Mesothelial cell of epicardium (in vitro differentiated cells): ENCODE data around the gene PRX. TPM values are rescaled to one million over a fixed set of nuclear protein-coding genes. Genes with fewer than 3 reads are reported as not detected.

Experiments used
- DNase-seq, 2 experiments: peaks; one replicate each; pipeline ENCODE4 v3.0.0; 2021; ENCODE audit warnings: low spot score in 2 of 2; ENCODE audit not compliant: unreplicated experiment in 2 of 2
- H3K27ac Mint-ChIP-seq: 2 replicates; pipeline ENCODE4 v1.8.0; 2021; ENCODE audit warnings: mixed read lengths
- H3K27me3 Mint-ChIP-seq: 2 replicates; pipeline ENCODE4 v1.8.0; 2021; ENCODE audit warnings: low read depth, mixed read lengths
- H3K36me3 Mint-ChIP-seq: 2 replicates; pipeline ENCODE4 v1.8.0; 2021; ENCODE audit warnings: mixed read lengths
- H3K4me1 Mint-ChIP-seq: 2 replicates; pipeline ENCODE4 v1.8.0; 2021; ENCODE audit warnings: mixed read lengths
- H3K4me3 Mint-ChIP-seq: 2 replicates; pipeline ENCODE4 v1.8.0; 2021; ENCODE audit warnings: mild to moderate bottlenecking, moderate library complexity, mixed read lengths
- H3K9me3 Mint-ChIP-seq: 2 replicates; pipeline ENCODE4 v1.8.0; 2021; ENCODE audit warnings: mixed read lengths
- total RNA-seq: library from RNA; stranded (reverse); gene quantifications from 3 replicates; pipeline ENCODE4 v1.2.1, GENCODE V29; 2021
- TF ChIP-seq, protein P1 (sequence below): fragments of 200-600 bp; sonication (generic); IDR thresholded peaks from one replicate; pipeline ENCODE4 v1.5.0; 2021; ENCODE audit warnings: antibody characterized with exemption; ENCODE audit not compliant: unreplicated experiment

PRX gene
- total RNA-seq, 1 donor from 2014 or later: 5.2 TPM

DNA sequence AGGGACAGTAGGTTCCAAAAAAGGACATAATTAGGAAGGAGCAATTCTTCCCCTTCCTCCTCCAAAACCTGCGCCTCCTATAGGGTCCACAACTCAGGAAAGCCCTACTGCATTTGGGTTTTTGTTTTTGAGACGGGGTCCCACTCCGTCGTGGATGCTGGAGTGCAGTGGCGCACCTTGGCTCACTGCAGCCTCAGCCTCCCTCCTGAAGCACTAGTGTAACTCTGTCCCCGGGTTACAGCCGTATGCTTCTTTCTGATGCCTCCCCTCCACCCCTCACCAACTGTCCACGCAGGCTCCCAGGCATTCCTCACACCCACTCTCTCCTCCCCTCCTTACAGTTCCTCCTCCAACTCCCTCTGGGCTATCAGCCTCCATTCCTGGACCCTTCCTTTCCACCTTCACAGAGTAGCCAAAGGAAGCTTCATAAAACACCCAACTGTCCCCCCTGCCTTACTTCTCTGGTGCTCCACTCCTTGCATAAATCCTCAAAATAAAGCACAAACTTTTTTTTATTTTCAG, 33.1 kb upstream of the PRX start:
- no peak for DNase-seq
- TF ChIP-seq, protein P1, sequence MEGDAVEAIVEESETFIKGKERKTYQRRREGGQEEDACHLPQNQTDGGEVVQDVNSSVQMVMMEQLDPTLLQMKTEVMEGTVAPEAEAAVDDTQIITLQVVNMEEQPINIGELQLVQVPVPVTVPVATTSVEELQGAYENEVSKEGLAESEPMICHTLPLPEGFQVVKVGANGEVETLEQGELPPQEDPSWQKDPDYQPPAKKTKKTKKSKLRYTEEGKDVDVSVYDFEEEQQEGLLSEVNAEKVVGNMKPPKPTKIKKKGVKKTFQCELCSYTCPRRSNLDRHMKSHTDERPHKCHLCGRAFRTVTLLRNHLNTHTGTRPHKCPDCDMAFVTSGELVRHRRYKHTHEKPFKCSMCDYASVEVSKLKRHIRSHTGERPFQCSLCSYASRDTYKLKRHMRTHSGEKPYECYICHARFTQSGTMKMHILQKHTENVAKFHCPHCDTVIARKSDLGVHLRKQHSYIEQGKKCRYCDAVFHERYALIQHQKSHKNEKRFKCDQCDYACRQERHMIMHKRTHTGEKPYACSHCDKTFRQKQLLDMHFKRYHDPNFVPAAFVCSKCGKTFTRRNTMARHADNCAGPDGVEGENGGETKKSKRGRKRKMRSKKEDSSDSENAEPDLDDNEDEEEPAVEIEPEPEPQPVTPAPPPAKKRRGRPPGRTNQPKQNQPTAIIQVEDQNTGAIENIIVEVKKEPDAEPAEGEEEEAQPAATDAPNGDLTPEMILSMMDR: no peak
- Mint-ChIP-seq H3K27me3 (no peaks in the 10 kb centered on the region), H3K36me3 (peaks cover 13% of the 10 kb centered on the region), H3K9me3 (no peaks in the 10 kb centered on the region), H3K27ac (peak overlapping the region; percentile 92), H3K4me1 (peaks cover 29% of the 10 kb centered on the region), H3K4me3 (no peak overlapping the region)

GRCh38 chr19:40445780-40446262, 32.6 kb upstream of the PRX start:
- TF ChIP-seq, protein P1: no peak
- peak overlapping the region; percentile 53 for H3K4me3 Mint-ChIP-seq
- no peak for DNase-seq
- peak overlapping the region; percentile 92 for H3K27ac Mint-ChIP-seq
- peaks cover 34% of the 10 kb centered on the region for H3K4me1 Mint-ChIP-seq
- H3K36me3 Mint-ChIP-seq: peaks cover 14% of the 10 kb centered on the region
- no peaks in the 10 kb centered on the region for H3K9me3 Mint-ChIP-seq
- no peaks in the 10 kb centered on the region for H3K27me3 Mint-ChIP-seq

- peaks cover 18% of the 10 kb centered on the region for H3K36me3 Mint-ChIP-seq
Observed at GRCh38 chr19:40444825-40445312, 31.7 kb upstream of the PRX start.

GRCh38 chr19:40444000-40444824, 31.0 kb upstream of the PRX start, which contains the start of gene SERTAD3:
SERTAD3 (minus strand) TSS chr19:40444335; CDS start chr19:40442080, 2,255 bp downstream.
- H3K27ac Mint-ChIP-seq: peak within 1 kb of the TSS; percentile 99
- peaks cover 13% of the 10 kb centered on the region for H3K36me3 Mint-ChIP-seq
- peak within 1 kb of the TSS; percentile 96 for H3K4me3 Mint-ChIP-seq
- peak; percentile 98 to 99 for DNase-seq
- peaks cover 34% of the 10 kb centered on the region for H3K4me1 Mint-ChIP-seq
- H3K27me3 Mint-ChIP-seq: no peaks in the 10 kb centered on the region
- TF ChIP-seq, protein P1: no peak
- no peaks in the 10 kb centered on the region for H3K9me3 Mint-ChIP-seq

More at GRCh38 chr19:40444825-40445312, 31.7 kb upstream of the PRX start:
- DNase-seq: no peak
- TF ChIP-seq, protein P1: peak; percentile 21
- H3K27ac Mint-ChIP-seq: peak overlapping the region; percentile 99
- H3K27me3 Mint-ChIP-seq: no peaks in the 10 kb centered on the region
- H3K9me3 Mint-ChIP-seq: no peaks in the 10 kb centered on the region
- H3K4me3 Mint-ChIP-seq: peak overlapping the region; percentile 96
- H3K4me1 Mint-ChIP-seq: peaks cover 34% of the 10 kb centered on the region

DNA sequence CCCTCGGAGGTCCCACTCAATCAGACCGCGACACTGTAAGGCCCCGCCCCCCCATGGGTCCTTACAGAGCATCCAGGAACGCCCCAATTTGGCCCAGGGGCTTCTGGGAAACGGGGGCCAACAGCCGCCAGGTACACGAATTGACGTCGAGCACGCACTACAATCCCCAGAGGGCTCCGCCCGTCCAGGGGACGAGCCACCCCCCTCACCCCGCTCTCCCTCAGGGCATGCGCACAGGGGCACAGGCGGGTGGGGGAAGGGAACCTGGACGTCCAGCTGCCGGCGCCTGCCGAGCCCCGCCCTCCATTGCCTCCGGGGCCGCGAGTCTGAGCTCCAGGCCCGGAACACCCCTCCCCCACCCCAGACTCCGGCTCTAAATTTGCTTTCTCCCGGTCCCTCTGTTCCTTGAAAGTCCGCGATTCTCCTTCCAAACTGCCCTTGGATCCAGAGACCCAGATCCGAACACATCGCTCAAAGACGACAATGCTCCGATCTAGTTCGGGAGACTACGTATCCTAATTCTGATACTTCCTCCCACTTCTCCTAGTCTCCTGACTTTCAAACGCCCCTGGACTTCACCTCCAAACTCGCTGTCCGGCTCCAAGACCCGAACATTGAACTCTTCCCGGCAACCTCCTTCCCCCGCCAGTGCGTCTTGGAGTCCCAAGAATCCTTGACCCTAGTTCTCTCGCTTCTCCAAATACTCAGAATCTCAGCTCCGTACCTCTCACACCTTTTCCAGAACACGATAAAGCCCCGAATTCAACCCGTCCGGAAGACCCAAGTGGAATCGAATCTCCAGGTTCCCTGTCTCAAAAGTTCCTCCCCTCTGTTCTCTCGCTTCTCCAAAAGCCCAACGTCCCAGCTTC, 30.2 kb upstream of the PRX start:
- Mint-ChIP-seq H3K27me3 (no peaks in the 10 kb centered on the region), H3K27ac (peak overlapping the region; percentile 99), H3K4me3 (peak overlapping the region; percentile 96), H3K9me3 (no peaks in the 10 kb centered on the region), H3K36me3 (peaks cover 13% of the 10 kb centered on the region), H3K4me1 (peaks cover 34% of the 10 kb centered on the region)
- TF ChIP-seq, protein P1: no peak
- peak; percentile 97 to 98 for DNase-seq
